ENCODE data around the gene UGGT2.

DNA sequence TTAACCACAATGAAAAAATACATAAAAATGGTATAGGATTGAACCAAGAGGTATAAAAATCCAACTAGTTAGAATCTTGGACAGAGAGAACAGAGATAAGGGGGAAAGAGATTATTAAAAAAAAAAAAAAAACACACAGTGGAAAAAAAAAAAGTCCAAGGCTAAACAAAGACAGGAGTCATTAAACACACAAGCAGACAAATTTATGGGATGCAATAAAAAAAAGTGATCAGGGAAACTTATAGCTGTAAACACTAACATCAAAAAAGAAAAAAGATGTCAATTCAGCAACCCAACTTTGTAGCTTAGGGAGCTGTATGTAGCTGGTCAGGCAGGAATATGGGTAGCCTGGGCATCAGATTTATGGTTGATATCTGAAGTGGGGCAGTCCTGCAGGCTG, 247.3 kb downstream of the UGGT2 start:
- TF ChIP-seq, protein P1, sequence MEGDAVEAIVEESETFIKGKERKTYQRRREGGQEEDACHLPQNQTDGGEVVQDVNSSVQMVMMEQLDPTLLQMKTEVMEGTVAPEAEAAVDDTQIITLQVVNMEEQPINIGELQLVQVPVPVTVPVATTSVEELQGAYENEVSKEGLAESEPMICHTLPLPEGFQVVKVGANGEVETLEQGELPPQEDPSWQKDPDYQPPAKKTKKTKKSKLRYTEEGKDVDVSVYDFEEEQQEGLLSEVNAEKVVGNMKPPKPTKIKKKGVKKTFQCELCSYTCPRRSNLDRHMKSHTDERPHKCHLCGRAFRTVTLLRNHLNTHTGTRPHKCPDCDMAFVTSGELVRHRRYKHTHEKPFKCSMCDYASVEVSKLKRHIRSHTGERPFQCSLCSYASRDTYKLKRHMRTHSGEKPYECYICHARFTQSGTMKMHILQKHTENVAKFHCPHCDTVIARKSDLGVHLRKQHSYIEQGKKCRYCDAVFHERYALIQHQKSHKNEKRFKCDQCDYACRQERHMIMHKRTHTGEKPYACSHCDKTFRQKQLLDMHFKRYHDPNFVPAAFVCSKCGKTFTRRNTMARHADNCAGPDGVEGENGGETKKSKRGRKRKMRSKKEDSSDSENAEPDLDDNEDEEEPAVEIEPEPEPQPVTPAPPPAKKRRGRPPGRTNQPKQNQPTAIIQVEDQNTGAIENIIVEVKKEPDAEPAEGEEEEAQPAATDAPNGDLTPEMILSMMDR (IDR thresholded peaks at IDR 0.05), result no peak
- no peak for TF ChIP-seq POLR2A (IDR thresholded peaks at IDR 0.05)

All from prostate gland (tissue), 2 donors.